Lower lobe of right lung (tissue), 2 donors: ENCODE results near the gene LRRTM1. TPM values are rescaled to one million over a fixed set of nuclear protein-coding genes. Genes with fewer than 3 reads are reported as not detected.

ENCODE experiments used
- ATAC-seq, 2 donors: fragments of 200-7000 bp; cut with Tn5 transposase; one replicate each; pipeline ENCODE4 v1.9.1; 2020 to 2022; ENCODE audit warnings: mild to moderate bottlenecking in 2 of 2, moderate library complexity in 2 of 2
- DNase-seq: peaks from one replicate; pipeline ENCODE4 v3.0.0-alpha.2; 2020
- H3K27ac ChIP-seq: fragments of 200-600 bp; one replicate; pipeline ENCODE4 v1.8.0; 2022
- H3K27me3 ChIP-seq: fragments of 200-600 bp; one replicate; pipeline ENCODE4 v1.8.0; 2022; ENCODE audit warnings: low read depth
- H3K36me3 ChIP-seq: fragments of 200-600 bp; one replicate; pipeline ENCODE4 v1.8.0; 2022; ENCODE audit warnings: mild to moderate bottlenecking
- H3K4me1 ChIP-seq: fragments of 200-600 bp; one replicate; pipeline ENCODE4 v1.8.0; 2022
- H3K4me3 ChIP-seq: fragments of 200-600 bp; one replicate; pipeline ENCODE4 v1.8.0; 2022; ENCODE audit warnings: mild to moderate bottlenecking
- H3K9me3 ChIP-seq: fragments of 200-600 bp; one replicate; pipeline ENCODE4 v1.8.0; 2022
- CTCF ChIP-seq: fragments of 200-600 bp; IDR thresholded peaks from one replicate; pipeline ENCODE4 v1.8.0; 2022; ENCODE audit warnings: antibody characterized with exemption, mild to moderate bottlenecking
- intact Hi-C: fragments of 100-400 bp; cut with DNase I; formaldehyde crosslinking; loops from one replicate; pipeline ENCODE4 v1.11.0; 2022
- total RNA-seq: library from RNA; stranded (reverse); fragmentation: NEBNext Ultra II Directional; extraction: Animal tissue kit (Norgen Biotek cat#: 25700); gene quantifications from one replicate; pipeline ENCODE4 v1.2.1, GENCODE V29; 2021
- donor health status: DM: no; HTN: yes; CAD: no; lungs with severe emphysema.

The LRRTM1 gene
- total RNA-seq, 1 donor from 2014 or later = not detected

GRCh38 chr2:80292474-80292873 is 12.1 kb downstream of the LRRTM1 start:
- H3K27me3 ChIP-seq = no peaks in the 10 kb centered on the region
- intact Hi-C loops = no loop called here
- H3K36me3 ChIP-seq = no peaks in the 10 kb centered on the region
- no peaks in the 10 kb centered on the region for H3K9me3 ChIP-seq
- H3K4me3 ChIP-seq = no peak overlapping the region
- no peaks in the 10 kb centered on the region for H3K4me1 ChIP-seq
- TF ChIP-seq CTCF = no peak
- no peak overlapping the region for H3K27ac ChIP-seq
- ATAC-seq = peak; percentile 50 to 72
- no peak for DNase-seq

- no peak for DNase-seq
- no peaks in the 10 kb centered on the region for H3K27me3 ChIP-seq
- intact Hi-C loops = no loop called here
- H3K4me3 ChIP-seq = no peak overlapping the region
- no peaks in the 10 kb centered on the region for H3K36me3 ChIP-seq
- no peak for ATAC-seq
- no peaks in the 10 kb centered on the region for H3K4me1 ChIP-seq
- no peak overlapping the region for H3K27ac ChIP-seq
- no peak for TF ChIP-seq CTCF
- no peaks in the 10 kb centered on the region for H3K9me3 ChIP-seq
Measured at GRCh38 chr2:80291656-80292055, 12.9 kb downstream of the LRRTM1 start.

- Histone ChIP-seq H3K4me3 (no peak overlapping the region), H3K4me1 (no peaks in the 10 kb centered on the region), H3K27me3 (no peaks in the 10 kb centered on the region), H3K9me3 (no peaks in the 10 kb centered on the region), H3K36me3 (no peaks in the 10 kb centered on the region), H3K27ac (no peak overlapping the region)
- TF ChIP-seq CTCF = peak; percentile 9
- intact Hi-C loops = no loop called here
- DNase-seq (no peak), ATAC-seq (no peak)
Measured at GRCh38 chr2:80288576-80288975, 16.0 kb downstream of the LRRTM1 start.

- H3K27me3 ChIP-seq = no peaks in the 10 kb centered on the region
- no peaks in the 10 kb centered on the region for H3K4me1 ChIP-seq
- H3K36me3 ChIP-seq = no peaks in the 10 kb centered on the region
- H3K27ac ChIP-seq = no peak overlapping the region
- intact Hi-C loops = no loop called here
- ATAC-seq (no peak), DNase-seq (no peak)
- no peak overlapping the region for H3K4me3 ChIP-seq
- no peaks in the 10 kb centered on the region for H3K9me3 ChIP-seq
- no peak for TF ChIP-seq CTCF
Measured at GRCh38 chr2:80281049-80281448, 23.5 kb downstream of the LRRTM1 start.

GRCh38 chr2:80280598-80280997 is 24.0 kb downstream of the LRRTM1 start:
- ATAC-seq (no peak), DNase-seq (no peak)
- Histone ChIP-seq H3K4me1 (no peaks in the 10 kb centered on the region), H3K4me3 (no peak overlapping the region), H3K36me3 (no peaks in the 10 kb centered on the region), H3K27ac (no peak overlapping the region), H3K27me3 (no peaks in the 10 kb centered on the region), H3K9me3 (no peaks in the 10 kb centered on the region)
- intact Hi-C loops = no loop called here
- no peak for TF ChIP-seq CTCF

- no peaks in the 10 kb centered on the region for H3K36me3 ChIP-seq
- ATAC-seq (no peak), DNase-seq (no peak)
- no peak for TF ChIP-seq CTCF
- no peak overlapping the region for H3K27ac ChIP-seq
- no peaks in the 10 kb centered on the region for H3K4me1 ChIP-seq
- H3K4me3 ChIP-seq = no peak overlapping the region
- no peaks in the 10 kb centered on the region for H3K9me3 ChIP-seq
- H3K27me3 ChIP-seq = no peaks in the 10 kb centered on the region
- intact Hi-C loops = no loop called here
Measured at GRCh38 chr2:80269806-80270205, 34.7 kb downstream of the LRRTM1 start.
